Duodenal mucosa (tissue), 2 donors: Measurements from ENCODE around the gene LHFPL6.

Experiments
- H3K27ac ChIP-seq: one replicate; pipeline ENCODE4 v1.7.0; 2013; ENCODE audit warnings: low read depth, low read length
- H3K27me3 ChIP-seq, 2 donors: one replicate each; pipeline ENCODE4 v1.7.0; 2013; ENCODE audit warnings: low read length in 2 of 2, control low read depth in 1 of 2; ENCODE audit not compliant: insufficient read depth in 2 of 2, control insufficient read depth in 1 of 2
- H3K36me3 ChIP-seq, 2 donors: one replicate each; pipeline ENCODE4 v1.7.0; 2013; ENCODE audit warnings: low read length in 2 of 2, control low read depth in 1 of 2; ENCODE audit not compliant: insufficient read depth in 2 of 2, control insufficient read depth in 1 of 2
- H3K4me1 ChIP-seq, 2 donors: one replicate each; pipeline ENCODE4 v1.7.0; 2013; ENCODE audit warnings: low read length in 2 of 2, control low read depth in 1 of 2; ENCODE audit not compliant: insufficient read depth in 2 of 2, control insufficient read depth in 1 of 2
- H3K4me3 ChIP-seq, 2 donors: one replicate each; pipeline ENCODE4 v1.7.0; 2013; ENCODE audit warnings: low read length in 2 of 2, low read depth in 1 of 2
- H3K9ac ChIP-seq, 2 donors: one replicate each; pipeline ENCODE4 v1.7.0; 2013; ENCODE audit warnings: low read length in 2 of 2, low read depth in 1 of 2
- H3K9me3 ChIP-seq, 2 donors: one replicate each; pipeline ENCODE4 v1.7.0; 2013; ENCODE audit warnings: low read length in 2 of 2, control low read depth in 1 of 2; ENCODE audit not compliant: control insufficient read depth in 1 of 2

The LHFPL6 gene

DNA sequence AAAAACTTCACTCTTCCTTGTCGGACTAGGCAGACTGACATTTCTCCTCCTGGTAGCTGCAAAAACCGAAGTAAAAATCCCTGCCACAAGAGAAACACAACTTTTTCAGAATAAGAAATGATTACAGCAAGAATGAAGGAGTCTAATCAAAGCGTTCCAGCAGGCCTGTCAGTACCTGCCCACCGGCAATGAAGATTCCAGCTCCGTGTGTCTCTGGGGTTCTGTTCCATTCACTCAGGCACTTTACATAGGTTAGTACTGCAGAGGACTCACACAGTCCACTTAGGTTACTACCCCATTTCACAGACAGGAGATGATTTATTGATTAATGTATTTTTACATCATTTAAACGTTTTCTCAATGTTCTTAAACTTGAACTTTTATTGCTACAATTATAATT, 289.3 kb downstream of the LHFPL6 start:
- no peaks in the 10 kb centered on the region for H3K36me3 ChIP-seq
- no peak overlapping the region for H3K27ac ChIP-seq
- no peaks in the 10 kb centered on the region for H3K4me1 ChIP-seq

DNA sequence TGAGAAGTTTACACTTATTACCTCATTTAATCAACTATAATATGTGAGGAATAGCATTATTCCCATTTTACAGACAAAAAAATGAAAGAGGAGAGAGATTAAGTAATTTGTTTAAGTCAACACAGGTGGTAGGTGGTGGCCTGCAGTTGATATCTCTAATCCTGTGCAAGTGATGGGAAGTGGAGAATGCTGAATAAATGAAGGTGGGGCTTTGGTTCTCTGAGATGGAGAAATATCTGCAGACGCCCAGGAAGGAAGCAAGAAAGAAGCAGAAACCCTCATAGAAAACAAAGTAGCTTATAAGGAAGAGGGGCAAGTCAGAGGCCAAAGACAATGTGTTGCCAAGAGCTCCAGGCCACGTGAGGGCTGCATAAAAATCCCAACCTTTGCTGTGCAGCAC, 290.4 kb downstream of the LHFPL6 start:
- no peak overlapping the region for H3K9ac ChIP-seq
- H3K27me3 ChIP-seq = no peaks in the 10 kb centered on the region
- no peak overlapping the region for H3K27ac ChIP-seq
- no peaks in the 10 kb centered on the region for H3K36me3 ChIP-seq
- H3K4me3 ChIP-seq = no peak overlapping the region
- H3K4me1 ChIP-seq = no peaks in the 10 kb centered on the region
- H3K9me3 ChIP-seq = no peaks in the 10 kb centered on the region

More for the DNA sequence above, 289.3 kb downstream of the LHFPL6 start:
- Histone ChIP-seq H3K27me3 (no peaks in the 10 kb centered on the region), H3K4me3 (no peak overlapping the region), H3K9me3 (no peaks in the 10 kb centered on the region), H3K9ac (no peak overlapping the region)

DNA sequence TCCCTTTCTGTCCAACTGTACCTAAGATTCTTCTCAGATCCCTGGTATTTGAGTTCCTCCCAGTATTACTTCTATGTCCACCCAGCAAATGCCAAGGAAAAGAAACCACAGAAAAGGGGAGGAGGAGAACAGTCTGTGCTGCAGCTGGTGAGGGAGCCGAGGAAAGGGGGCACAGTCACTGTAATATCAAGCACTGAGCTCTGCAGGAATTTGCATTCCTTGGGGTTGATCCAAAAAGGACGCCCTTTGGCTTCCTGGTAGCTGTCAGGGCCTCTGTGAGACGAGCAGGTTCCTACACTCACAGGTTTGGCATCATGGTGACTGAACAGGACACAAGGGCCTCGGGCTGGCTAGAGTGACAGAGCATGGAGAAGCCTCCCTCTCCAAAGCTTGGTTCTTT, 291.4 kb downstream of the LHFPL6 start:
- Histone ChIP-seq H3K27ac (no peak overlapping the region), H3K9me3 (no peaks in the 10 kb centered on the region), H3K27me3 (no peaks in the 10 kb centered on the region)

DNA sequence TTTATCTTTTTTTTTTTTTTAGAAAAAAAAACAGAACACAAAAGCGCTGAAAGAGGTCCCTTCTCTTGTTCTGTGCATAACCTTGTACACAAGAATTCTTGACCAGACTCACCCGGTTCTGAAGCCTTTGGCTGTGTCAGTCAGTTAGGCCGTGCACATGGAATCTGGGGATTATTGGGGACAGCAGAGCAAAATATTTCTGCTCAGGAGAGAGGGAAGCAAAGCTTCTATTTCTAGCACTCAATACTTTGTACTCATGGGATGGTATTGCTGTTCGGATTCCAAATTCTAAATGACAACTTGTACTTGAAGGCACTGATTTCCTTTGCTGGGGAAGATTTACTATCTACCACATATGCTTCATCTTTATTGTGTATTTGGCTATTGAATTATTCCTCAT, 292.0 kb downstream of the LHFPL6 start:
- Histone ChIP-seq H3K9ac (no peak overlapping the region), H3K27ac (no peak overlapping the region), H3K36me3 (no peaks in the 10 kb centered on the region), H3K4me1 (no peaks in the 10 kb centered on the region), H3K27me3 (no peaks in the 10 kb centered on the region), H3K4me3 (no peak overlapping the region), H3K9me3 (no peaks in the 10 kb centered on the region)

More for the DNA sequence above, 291.4 kb downstream of the LHFPL6 start:
- Histone ChIP-seq H3K4me3 (no peak overlapping the region), H3K9ac (no peak overlapping the region), H3K4me1 (no peaks in the 10 kb centered on the region), H3K36me3 (no peaks in the 10 kb centered on the region)

DNA sequence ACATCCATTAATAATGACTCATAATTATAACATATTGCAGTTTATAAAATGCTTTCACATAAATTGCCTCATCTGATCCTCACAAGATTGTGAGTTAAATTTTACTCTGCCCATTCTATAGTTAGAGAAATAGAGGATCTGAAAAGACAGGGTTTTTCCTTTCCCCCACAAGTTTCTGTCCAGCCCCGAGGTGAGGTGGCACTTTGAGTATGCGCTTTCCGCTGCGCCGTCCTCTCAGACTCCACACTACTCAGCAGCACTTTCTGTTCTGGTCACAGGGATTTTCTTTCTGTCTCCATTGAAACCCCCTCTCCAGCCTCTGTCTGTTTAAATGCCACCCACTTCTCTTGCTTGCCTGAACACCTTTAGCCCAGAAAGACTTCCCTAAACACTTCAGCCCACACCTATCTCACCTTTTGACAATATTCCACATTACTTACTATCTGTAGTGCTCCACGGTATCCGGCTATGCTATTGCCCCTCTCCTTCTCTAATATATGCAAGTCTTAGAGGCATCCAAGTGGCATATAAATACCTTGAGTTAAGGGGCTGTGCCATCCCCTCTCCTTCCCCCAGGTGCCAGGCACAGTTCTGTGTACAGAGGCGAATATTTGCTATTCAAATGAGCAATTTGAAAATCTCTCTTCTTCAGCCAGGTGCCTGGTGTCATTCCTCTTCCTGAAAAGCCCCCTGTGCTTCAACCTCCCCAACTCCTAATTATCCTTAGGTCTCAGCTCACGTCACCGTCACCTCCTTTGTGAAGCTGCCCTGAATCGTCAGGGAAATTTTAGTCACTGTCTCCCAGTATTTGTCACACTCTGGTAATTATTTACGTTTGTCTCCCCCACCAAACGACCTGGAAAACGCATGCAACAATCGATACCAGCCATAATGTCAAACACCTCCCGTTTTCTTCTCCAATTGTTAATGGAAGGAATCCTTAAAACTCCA, 296.1 kb downstream of the LHFPL6 start:
- Histone ChIP-seq H3K9ac (no peak overlapping the region), H3K4me3 (no peak overlapping the region), H3K36me3 (no peaks in the 10 kb centered on the region), H3K4me1 (no peaks in the 10 kb centered on the region), H3K27ac (no peak overlapping the region), H3K9me3 (no peaks in the 10 kb centered on the region), H3K27me3 (no peaks in the 10 kb centered on the region)

DNA sequence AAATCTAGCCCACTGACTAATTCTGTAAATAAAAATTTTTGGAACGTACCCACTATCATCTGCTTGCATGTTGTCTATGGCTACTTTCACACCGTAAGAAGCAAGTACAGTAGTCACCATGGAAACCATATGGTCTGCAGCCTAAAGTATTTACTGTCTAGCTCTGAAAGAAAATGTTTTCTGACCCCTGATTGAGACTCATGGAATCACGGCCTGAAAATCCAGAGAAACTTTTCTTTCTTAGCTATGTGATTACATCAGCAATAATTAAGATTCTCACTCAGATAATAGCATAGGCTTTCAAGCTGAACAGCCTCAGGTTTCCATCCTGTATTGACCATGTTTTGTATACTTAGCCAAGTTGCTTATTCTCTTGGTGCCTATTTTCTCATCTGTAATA, 300.2 kb downstream of the LHFPL6 start:
- Histone ChIP-seq H3K36me3 (no peaks in the 10 kb centered on the region), H3K27me3 (no peaks in the 10 kb centered on the region), H3K4me1 (no peaks in the 10 kb centered on the region), H3K4me3 (no peak overlapping the region), H3K9me3 (no peaks in the 10 kb centered on the region), H3K27ac (no peak overlapping the region), H3K9ac (no peak overlapping the region)

DNA sequence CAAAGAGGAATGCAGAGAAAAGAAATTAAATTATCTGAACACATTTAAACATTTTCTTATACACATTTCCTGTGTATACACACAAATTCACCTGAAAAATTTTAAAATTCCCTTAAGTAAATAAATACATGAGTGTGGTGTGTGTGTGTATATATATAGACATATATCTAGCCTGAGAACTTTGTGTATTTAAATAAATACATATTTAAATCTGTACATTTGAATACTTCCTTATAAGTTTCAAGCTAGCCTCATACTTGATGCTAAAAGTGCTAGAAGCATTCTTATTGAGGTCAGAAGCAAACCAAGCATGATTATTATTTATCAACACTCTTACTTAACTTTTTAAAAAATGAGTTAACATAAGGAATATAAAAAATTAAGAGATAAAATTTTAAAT, 304.0 kb downstream of the LHFPL6 start:
- H3K27me3 ChIP-seq = no peaks in the 10 kb centered on the region
- H3K9me3 ChIP-seq = peaks cover 0 to 2% of the 10 kb centered on the region in 2 donors
- H3K36me3 ChIP-seq = no peaks in the 10 kb centered on the region
- no peak overlapping the region for H3K27ac ChIP-seq
- H3K9ac ChIP-seq = no peak overlapping the region
- H3K4me3 ChIP-seq = no peak overlapping the region
- no peaks in the 10 kb centered on the region for H3K4me1 ChIP-seq

DNA sequence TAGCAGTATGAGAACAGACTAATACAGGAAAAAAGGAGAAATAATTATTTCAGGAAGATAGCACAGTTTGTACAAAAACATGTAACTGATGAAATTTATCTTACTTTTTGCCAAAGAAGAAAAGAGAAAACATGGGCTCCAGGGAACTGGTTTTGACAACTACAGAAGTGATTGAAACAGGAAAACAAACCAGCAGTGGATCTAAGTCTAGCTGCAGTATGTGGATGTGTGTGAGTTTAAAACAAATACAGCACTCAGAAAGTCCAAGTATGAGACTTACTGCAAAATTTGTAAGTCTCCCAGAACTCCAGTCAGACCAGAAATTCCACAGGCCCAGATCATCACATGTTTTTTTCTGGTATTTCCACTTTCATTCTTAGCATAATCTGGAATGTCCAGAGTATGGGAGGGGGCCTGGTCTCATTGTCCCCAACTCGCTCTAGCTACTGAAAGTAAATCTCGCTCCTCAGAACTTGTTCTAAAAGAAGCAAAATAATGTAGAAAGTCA, 305.3 kb downstream of the LHFPL6 start:
- Histone ChIP-seq H3K36me3 (no peaks in the 10 kb centered on the region), H3K4me3 (no peak overlapping the region), H3K4me1 (no peaks in the 10 kb centered on the region), H3K9ac (no peak overlapping the region), H3K27ac (no peak overlapping the region), H3K27me3 (no peaks in the 10 kb centered on the region), H3K9me3 (peaks cover 0 to 2% of the 10 kb centered on the region in 2 donors)

DNA sequence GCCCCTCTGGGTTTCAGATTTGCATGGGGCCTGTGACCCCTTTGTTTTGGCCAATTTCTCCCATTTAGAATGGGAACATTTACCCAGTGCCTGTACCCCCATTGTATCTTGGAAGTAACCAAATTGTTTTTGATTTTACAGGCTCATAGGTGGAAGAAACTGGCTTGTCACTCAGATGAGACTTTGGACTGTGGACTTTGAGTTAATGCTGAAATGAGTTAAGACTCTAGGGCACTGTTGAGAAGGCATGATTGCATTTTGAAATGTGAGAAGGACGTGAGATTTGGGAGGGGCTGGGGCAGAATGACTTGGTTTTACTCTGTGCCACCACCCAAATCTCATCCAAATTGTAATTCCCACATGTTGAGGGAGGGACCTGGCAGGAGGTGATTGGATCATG, 306.0 kb downstream of the LHFPL6 start:
- Histone ChIP-seq H3K36me3 (no peaks in the 10 kb centered on the region), H3K9ac (no peak overlapping the region), H3K4me3 (no peak overlapping the region), H3K9me3 (peaks cover 0 to 2% of the 10 kb centered on the region in 2 donors), H3K27me3 (no peaks in the 10 kb centered on the region), H3K27ac (no peak overlapping the region), H3K4me1 (no peaks in the 10 kb centered on the region)

DNA sequence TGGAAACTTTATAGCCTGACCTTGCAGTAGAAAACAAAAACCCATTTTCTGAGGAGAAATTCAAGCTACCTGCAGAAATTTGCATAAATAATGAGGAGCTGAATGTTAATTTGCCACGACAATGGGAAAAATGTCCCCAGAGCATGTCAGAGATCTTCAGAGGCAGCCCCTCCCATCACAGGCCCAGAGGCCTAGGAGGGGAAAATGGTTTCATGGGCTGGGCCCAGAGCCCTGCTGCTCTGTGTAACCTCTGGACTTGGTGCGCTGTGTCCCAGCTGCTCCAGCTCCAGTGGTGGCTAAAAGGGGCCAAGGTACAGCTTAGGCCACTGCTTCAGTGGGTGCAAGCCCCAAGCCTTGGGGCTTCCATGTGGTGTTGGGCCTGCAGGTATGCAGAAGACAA, 306.8 kb downstream of the LHFPL6 start:
- no peaks in the 10 kb centered on the region for H3K36me3 ChIP-seq
- H3K4me1 ChIP-seq = no peaks in the 10 kb centered on the region
- no peak overlapping the region for H3K9ac ChIP-seq
- peaks cover 0 to 2% of the 10 kb centered on the region in 2 donors for H3K9me3 ChIP-seq
- H3K27me3 ChIP-seq = no peaks in the 10 kb centered on the region
- H3K4me3 ChIP-seq = no peak overlapping the region
- no peak overlapping the region for H3K27ac ChIP-seq
